ENCODE data around the gene CTBP2. TPM values are rescaled to one million over a fixed set of nuclear protein-coding genes. Genes with fewer than 3 reads are reported as not detected.

Gene CTBP2
- total RNA-seq, result 10 to 100 TPM; 41.8 to 55.9 (median 47.1) TPM

- TF ChIP-seq CTCF (IDR thresholded peaks at IDR 0.05) (no peak), POLR2A (IDR thresholded peaks at IDR 0.05) (peak in 1 of 4 donors; percentile 21)
- peak within 1 kb of the TSS; percentile 97 to 99 (median 98) for H3K27ac ChIP-seq
Measured at GRCh38 chr10:125159932-125160855, at the start of gene CTBP2. TSS of gene CTBP2 (minus strand) at chr10:125160563.

GRCh38 chr10:125209591-125210355 is 49.4 kb upstream of the CTBP2 start:
- intact Hi-C loops (cut with DNase I), result no loop called here
- Histone ChIP-seq H3K27ac (no peak overlapping the region), H3K27me3 (no peaks in the 10 kb centered on the region), H3K4me1 (no peaks in the 10 kb centered on the region), H3K9me3 (no peaks in the 10 kb centered on the region), H3K36me3 (no peaks in the 10 kb centered on the region), H3K4me3 (no peak overlapping the region)
- DNase-seq, result no peak
- TF ChIP-seq CTCF (IDR thresholded peaks at IDR 0.05), result no peak
- 70 to 79% methylated on average over 9 to 10 of the region's 10 CpGs for WGBS, 2 donors

More at GRCh38 chr10:125159932-125160855, at the start of gene CTBP2:
- Histone ChIP-seq H3K4me1 (peaks cover 13 to 54% (median 21%) of the 10 kb centered on the region in 3 donors), H3K4me3 (peak within 1 kb of the TSS; percentile 72 to 97 (median 86)), H3K27me3 (no peaks in the 10 kb centered on the region), H3K36me3 (no peaks in the 10 kb centered on the region), H3K9me3 (no peaks in the 10 kb centered on the region)
- 0% methylated on average over 11 of the region's 103 CpGs; no CpG with 5 or more reads in 1 of the 2 donors for WGBS, 2 donors
- intact Hi-C loops (cut with DNase I), result loop anchor here (10.0 kb wide), 1 partner anchor 95 kb away; no protein-coding TSS in a partner anchor
- no peak for DNase-seq

GRCh38 chr10:125208854-125209565 is 48.6 kb upstream of the CTBP2 start:
- Histone ChIP-seq H3K36me3 (no peaks in the 10 kb centered on the region), H3K9me3 (no peaks in the 10 kb centered on the region), H3K4me1 (no peaks in the 10 kb centered on the region), H3K27me3 (no peaks in the 10 kb centered on the region), H3K27ac (no peak overlapping the region), H3K4me3 (no peak overlapping the region)
- 55% methylated on average over 9 to 13 of the region's 23 CpGs for WGBS, 2 donors
- TF ChIP-seq POLR2A (IDR thresholded peaks at IDR 0.05), result no peak
- TF ChIP-seq CTCF (IDR thresholded peaks at IDR 0.05), result no peak
- DNase-seq, result no peak
- intact Hi-C loops (cut with DNase I), result no loop called here

GRCh38 chr10:125206623-125207022 is 46.3 kb upstream of the CTBP2 start:
- no peaks in the 10 kb centered on the region for H3K9me3 ChIP-seq
- 71 to 79% methylated on average over 5 of the region's 5 CpGs for WGBS, 2 donors

More at GRCh38 chr10:125206623-125207022, 46.3 kb upstream of the CTBP2 start:
- TF ChIP-seq POLR2A (IDR thresholded peaks at IDR 0.05) (no peak), CTCF (IDR thresholded peaks at IDR 0.05) (no peak)
- no peak overlapping the region for H3K4me3 ChIP-seq
- DNase-seq, result no peak
- H3K36me3 ChIP-seq, result no peaks in the 10 kb centered on the region
- intact Hi-C loops (cut with DNase I), result no loop called here
- H3K27ac ChIP-seq, result no peak overlapping the region
- no peaks in the 10 kb centered on the region for H3K4me1 ChIP-seq
- no peaks in the 10 kb centered on the region for H3K27me3 ChIP-seq
